Measurements from ENCODE around the gene PCBP3. TPM values are rescaled to one million over a fixed set of nuclear protein-coding genes. Genes with fewer than 3 reads are reported as not detected.

The PCBP3 gene
- total RNA-seq, result 8.1 and 16.7 TPM in 2 replicates

GRCh38 chr21:45643021-45643980, at the start of gene PCBP3:
PCBP3 (plus strand) TSS chr21:45643725; CDS start chr21:45850086, 206,361 bp downstream.

DNA sequence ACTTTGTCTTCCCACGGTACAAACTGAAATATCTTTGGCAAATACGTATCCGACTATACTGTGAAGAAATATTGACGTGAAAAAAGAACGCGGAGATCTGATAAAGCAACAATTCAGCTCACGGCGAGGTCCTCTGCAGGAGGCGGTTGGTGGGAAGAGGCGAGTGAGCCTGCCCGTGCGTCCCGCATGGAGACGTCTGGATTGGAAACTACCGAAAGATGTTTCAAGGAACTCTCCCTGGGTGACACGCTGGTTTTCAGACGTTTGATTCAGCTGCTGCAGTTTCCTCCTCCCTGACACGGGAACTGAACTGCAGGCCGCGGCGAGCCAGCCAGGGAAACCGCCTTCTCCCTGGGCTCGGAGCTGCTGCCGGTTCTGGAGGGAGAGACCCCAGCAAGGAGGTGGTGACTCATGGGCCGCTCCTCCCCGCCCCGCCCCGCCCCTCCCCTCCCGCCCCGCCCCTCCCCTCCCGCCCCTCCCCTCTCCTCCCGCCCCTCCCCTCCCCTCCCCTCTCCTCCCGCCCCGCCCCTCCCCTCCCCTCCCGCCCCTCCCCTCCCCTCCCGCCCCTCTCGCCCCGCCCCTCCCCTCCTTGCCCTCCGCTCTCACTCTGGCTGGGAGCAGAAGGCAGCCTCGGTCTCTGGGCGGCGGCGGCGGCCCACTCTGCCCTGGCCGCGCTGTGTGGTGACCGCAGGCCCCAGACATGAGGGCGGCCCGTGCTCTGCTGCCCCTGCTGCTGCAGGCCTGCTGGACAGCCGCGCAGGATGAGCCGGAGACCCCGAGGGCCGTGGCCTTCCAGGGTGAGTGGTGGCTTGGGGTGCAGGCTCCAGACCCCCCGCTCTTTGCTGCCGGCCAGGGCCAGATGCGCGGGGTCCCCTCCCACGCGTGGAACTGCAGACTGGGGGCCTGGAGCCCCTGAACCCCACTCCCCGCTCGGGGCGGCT, 337.9 kb downstream of the PCBP3 start, which contains the start of gene COL6A1:
COL6A1 (plus strand) TSS at position 620 of the 941 bp plus-strand sequence; CDS start at position 701, 81 bp downstream.

Other genes with a start within 250 kb of the PCBP3 start
- 10.4 and 20.3 TPM in 2 replicates for gene COL18A1, start 238.6 kb upstream of the PCBP3 start, total RNA-seq
- 3.6 and 4.7 TPM in 2 replicates for gene SLC19A1, start 101.3 kb upstream of the PCBP3 start, total RNA-seq